Measurements from ENCODE around the gene UGT1A10. TPM values are rescaled to one million over a fixed set of nuclear protein-coding genes. Genes with fewer than 3 reads are reported as not detected.

Gene UGT1A10
- total RNA-seq, 1 donor from 2014 or later = not detected

DNA sequence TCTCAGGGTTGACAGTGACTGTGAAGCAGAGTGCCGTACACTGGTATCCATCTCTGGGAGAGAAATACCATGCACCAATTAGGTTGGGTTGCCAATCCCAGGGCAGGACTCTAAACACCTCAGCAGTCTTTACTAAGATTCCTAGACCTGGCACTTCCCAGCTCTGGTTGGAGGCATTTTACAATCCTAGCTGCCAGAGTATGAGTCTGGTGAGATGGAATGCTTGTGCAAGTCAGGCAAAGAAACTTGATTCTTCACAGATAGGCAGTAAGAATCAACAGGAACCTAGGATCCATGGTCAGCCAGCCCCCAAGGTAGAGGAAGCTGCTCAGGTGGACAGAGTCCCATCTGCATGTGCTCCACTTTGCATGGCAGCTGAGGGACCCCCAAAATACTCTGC, 70.5 kb downstream of the UGT1A10 start:
- Histone ChIP-seq H3K9me3 (no peaks in the 10 kb centered on the region), H3K36me3 (no peaks in the 10 kb centered on the region), H3K4me1 (peaks cover 12% of the 10 kb centered on the region), H3K27me3 (no peaks in the 10 kb centered on the region), H3K4me3 (no peak overlapping the region), H3K27ac (peak overlapping the region; percentile 20)
- TF ChIP-seq POLR2A (IDR thresholded peaks at IDR 0.05) (no peak), CTCF (IDR thresholded peaks at IDR 0.05) (no peak), POLR2AphosphoS5 (IDR thresholded peaks at IDR 0.05; ENCODE audit: insufficient read depth in 1 of 2, low read depth in 1 of 2) (no peak)
- no peak for DNase-seq (ENCODE audit: extremely low spot score in 2 of 2)
- intact Hi-C loops (cut with DNase I) = no loop called here

GRCh38 chr2:233707940-233708644, 71.8 kb downstream of the UGT1A10 start:
- H3K4me1 ChIP-seq = peaks cover 12% of the 10 kb centered on the region
- TF ChIP-seq POLR2A (IDR thresholded peaks at IDR 0.05) (no peak), CTCF (IDR thresholded peaks at IDR 0.05) (no peak), POLR2AphosphoS5 (IDR thresholded peaks at IDR 0.05; ENCODE audit: insufficient read depth in 1 of 2, low read depth in 1 of 2) (peak in 1 of 2 donors; percentile 46)
- DNase-seq (ENCODE audit: extremely low spot score in 2 of 2) = no peak
- no peak overlapping the region for H3K27ac ChIP-seq
- H3K36me3 ChIP-seq = no peaks in the 10 kb centered on the region
- intact Hi-C loops (cut with DNase I) = no loop called here
- no peaks in the 10 kb centered on the region for H3K27me3 ChIP-seq
- H3K9me3 ChIP-seq = no peaks in the 10 kb centered on the region
- no peak overlapping the region for H3K4me3 ChIP-seq

GRCh38 chr2:233708942-233709341, 72.7 kb downstream of the UGT1A10 start:
- Histone ChIP-seq H3K4me3 (no peak overlapping the region), H3K4me1 (peaks cover 12% of the 10 kb centered on the region), H3K9me3 (no peaks in the 10 kb centered on the region), H3K36me3 (no peaks in the 10 kb centered on the region), H3K27ac (no peak overlapping the region), H3K27me3 (no peaks in the 10 kb centered on the region)
- no peak for TF ChIP-seq POLR2AphosphoS5 (IDR thresholded peaks at IDR 0.05; ENCODE audit: insufficient read depth in 1 of 2, low read depth in 1 of 2)
- TF ChIP-seq POLR2A (IDR thresholded peaks at IDR 0.05) = no peak
- TF ChIP-seq CTCF (IDR thresholded peaks at IDR 0.05) = no peak
- no peak for DNase-seq (ENCODE audit: extremely low spot score in 2 of 2)
- intact Hi-C loops (cut with DNase I) = no loop called here

GRCh38 chr2:233711312-233712008, 75.2 kb downstream of the UGT1A10 start:
- TF ChIP-seq POLR2A (IDR thresholded peaks at IDR 0.05) (no peak), CTCF (IDR thresholded peaks at IDR 0.05) (peak in 2 of 3 experiments; percentile 33 to 40), POLR2AphosphoS5 (IDR thresholded peaks at IDR 0.05; ENCODE audit: insufficient read depth in 1 of 2, low read depth in 1 of 2) (no peak)
- no peaks in the 10 kb centered on the region for H3K36me3 ChIP-seq
- intact Hi-C loops (cut with DNase I) = no loop called here
- H3K27me3 ChIP-seq = no peaks in the 10 kb centered on the region
- no peak for DNase-seq (ENCODE audit: extremely low spot score in 2 of 2)
- no peak overlapping the region for H3K4me3 ChIP-seq
- H3K9me3 ChIP-seq = no peaks in the 10 kb centered on the region
- H3K4me1 ChIP-seq = peaks cover 8% of the 10 kb centered on the region
- no peak overlapping the region for H3K27ac ChIP-seq

Data from vagina (tissue), 2 donors.